ENCODE results near the gene NIPAL3.
"Not testable (repeated sequence)": the region's sequence is repeated elsewhere in the genome, so short reads cannot be mapped to it uniquely, and the experiment has no call there.

NIPAL3 gene

DNA sequence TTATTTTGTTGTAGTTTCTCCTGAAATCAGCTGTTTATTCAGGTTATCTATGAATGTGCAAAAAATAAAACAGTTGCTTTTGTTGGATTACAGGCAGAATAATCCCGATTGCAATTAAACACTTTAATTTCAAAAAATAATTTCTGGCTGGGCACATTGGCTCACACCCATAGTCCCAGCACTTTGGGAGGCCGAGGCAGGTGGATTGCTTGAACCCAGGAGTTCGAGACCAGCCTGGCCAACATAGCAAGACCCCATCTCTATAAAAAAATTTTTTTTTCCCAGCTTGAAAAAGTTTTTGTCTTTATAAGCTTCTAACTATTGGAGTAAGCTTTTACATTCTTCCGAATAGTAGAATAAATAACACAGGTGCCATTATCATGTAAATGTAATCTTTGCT, 102.3 kb downstream of the NIPAL3 start:
- DNase-seq (ENCODE audit: low spot score): no peak

DNA sequence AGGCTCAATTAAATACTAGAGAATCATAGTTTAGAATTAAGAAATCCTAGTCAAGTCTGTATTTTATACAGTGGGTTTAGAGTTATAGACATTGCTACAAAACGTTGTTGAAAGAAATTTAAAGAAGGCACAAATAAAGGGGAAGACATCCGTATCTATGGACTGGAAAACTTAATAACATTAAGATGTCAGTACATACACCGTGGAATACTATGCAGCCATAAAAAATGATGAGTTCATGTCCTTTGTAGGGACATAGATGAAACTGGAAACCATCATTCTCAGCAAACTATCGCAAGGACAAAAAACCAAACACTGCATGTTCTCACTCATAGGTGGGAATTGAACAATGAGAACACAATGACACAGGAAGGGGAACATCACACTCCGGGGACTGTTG, 104.7 kb downstream of the NIPAL3 start:
- not testable (repeated sequence) for DNase-seq (ENCODE audit: low spot score)
